ENCODE results near the gene EEPD1. TPM values are rescaled to one million over a fixed set of nuclear protein-coding genes. Genes with fewer than 3 reads are reported as not detected.

Gene EEPD1
- total RNA-seq, 1 experiment from 2014 or later = 5.0 TPM

GRCh38 chr7:36231406-36231805 lies 78.4 kb downstream of the EEPD1 start:
- H4K20me1 ChIP-seq (ENCODE audit: control insufficient read depth, insufficient read depth, insufficient read length) = no peaks in the 10 kb centered on the region
- no peaks in the 10 kb centered on the region for H3K79me1 ChIP-seq (ENCODE audit: insufficient read depth, low read depth, low read length, poor library complexity, severe bottlenecking)
- H3K4me1 Mint-ChIP-seq = peaks cover 9 to 10% of the 10 kb centered on the region in 2 experiments
- H2BK20ac ChIP-seq (ENCODE audit: low read depth, low read length, poor library complexity, severe bottlenecking) = no peak overlapping the region
- no peak overlapping the region for H3K23ac ChIP-seq (ENCODE audit: insufficient read length, low read depth, low read length)
- H3K27me3 Mint-ChIP-seq (ENCODE audit: low read depth) = no peaks in the 10 kb centered on the region
- H3K4ac ChIP-seq (ENCODE audit: low read depth, low read length) = no peak overlapping the region
- no peak overlapping the region for H3K27ac Mint-ChIP-seq
- H3K9me3 ChIP-seq (ENCODE audit: control insufficient read depth, low read depth, low read length) = no peaks in the 10 kb centered on the region
- H4K5ac ChIP-seq (ENCODE audit: insufficient read length, low read depth, low read length) = no peak overlapping the region
- no peak overlapping the region for H3K18ac ChIP-seq (ENCODE audit: insufficient read length, low read depth, low read length)
- no peaks in the 10 kb centered on the region for H3K9me3 Mint-ChIP-seq
- no peaks in the 10 kb centered on the region for H3K79me2 ChIP-seq (ENCODE audit: insufficient read depth, low read length)
- no peak overlapping the region for H3K14ac ChIP-seq (ENCODE audit: insufficient read depth, low read length)
- H4K8ac ChIP-seq (replicated peaks; ENCODE audit: insufficient read length, low read depth, low read length) = no peak overlapping the region
- H3K4me3 Mint-ChIP-seq = no peak overlapping the region
- no peaks in the 10 kb centered on the region for H3K27me3 ChIP-seq (ENCODE audit: insufficient read depth, low read length)
- H2BK5ac ChIP-seq (ENCODE audit: insufficient read length, low read length) = no peak overlapping the region
- H3K36me3 Mint-ChIP-seq (ENCODE audit: insufficient read depth in 1 of 3, low read depth in 3 of 3) = peaks cover 0 to 1% (median 0%) of the 10 kb centered on the region in 3 experiments; a peak in 1 of 7 replicates
- H3K4me2 ChIP-seq (ENCODE audit: insufficient read depth, insufficient read length, low read length) = no peak overlapping the region
- H3K27ac ChIP-seq (ENCODE audit: insufficient read length, low read depth, low read length) = no peak overlapping the region
- no peak overlapping the region for H3K56ac ChIP-seq (ENCODE audit: insufficient read length, low read depth, low read length)
- H3K23me2 ChIP-seq (ENCODE audit: insufficient read length, low read depth, low read length, poor library complexity, severe bottlenecking) = no peaks in the 10 kb centered on the region
- H4K91ac ChIP-seq (ENCODE audit: insufficient read length, low read depth, low read length) = no peak overlapping the region
- H2BK15ac ChIP-seq (ENCODE audit: low read depth, low read length) = no peak overlapping the region
- WGBS (ENCODE audit: extremely low coverage, insufficient read length, low lambda C conversion rate) = no CpG with 5 or more reads among the region's 6 CpGs
- no peak overlapping the region for H3T11ph ChIP-seq (ENCODE audit: low read length)
- H2BK120ac ChIP-seq (ENCODE audit: low read depth, low read length, poor library complexity, severe bottlenecking) = no peak overlapping the region
- no peak overlapping the region for H2BK12ac ChIP-seq (ENCODE audit: insufficient read length, low read depth, low read length)
- no peak overlapping the region for H3K9ac ChIP-seq (ENCODE audit: extremely low read depth, insufficient read length, low read length)
- no peak overlapping the region for H2AK5ac ChIP-seq (ENCODE audit: insufficient read length, low read length)
- DNase-seq = no peak
- H3K4me1 ChIP-seq (ENCODE audit: insufficient read depth, low read length) = peaks cover 2% of the 10 kb centered on the region; the same call in 1 of the 2 replicates
- no peak overlapping the region for H2AFZ ChIP-seq (ENCODE audit: low read length)
- no peak for TF ChIP-seq CTCF (conservative IDR thresholded peaks at IDR 0.05)

Measured in H9 (cell line).